ENCODE data around the gene C3orf52. TPM values are rescaled to one million over a fixed set of nuclear protein-coding genes. Genes with fewer than 3 reads are reported as not detected.

The C3orf52 gene
- total and polyA plus RNA-seq, 2 experiments from 2014 or later: 10.4 to 18.8 TPM

- Histone ChIP-seq H3K4me3 (no peak overlapping the region), H3K27ac (no peak overlapping the region), H3K4me1 (ENCODE audit: low read depth) (peaks cover 4% of the 10 kb centered on the region), H3K9me3 (ENCODE audit: low read depth) (no peaks in the 10 kb centered on the region), H3K27me3 (no peaks in the 10 kb centered on the region), H3K36me3 (no peaks in the 10 kb centered on the region)
- no peak for TF ChIP-seq CTCF (IDR thresholded peaks at IDR 0.05; ENCODE audit: low read depth, low read length)
- peak in 1 of 2 donors; percentile 34 for DNase-seq (ENCODE audit: low read depth in 1 of 2, low spot score in 1 of 2)
These were observed 15.7 kb downstream of the C3orf52 start for GRCh38 chr3:112101916-112102315.

- no peak for DNase-seq (ENCODE audit: low read depth in 1 of 2, low spot score in 1 of 2)
- H3K4me3 ChIP-seq: no peak overlapping the region
- no peaks in the 10 kb centered on the region for H3K27me3 ChIP-seq
- no peak for TF ChIP-seq CTCF (IDR thresholded peaks at IDR 0.05; ENCODE audit: low read depth, low read length)
- H3K27ac ChIP-seq: no peak overlapping the region
- peaks cover 4% of the 10 kb centered on the region for H3K4me1 ChIP-seq (ENCODE audit: low read depth)
- no peaks in the 10 kb centered on the region for H3K36me3 ChIP-seq
- no peaks in the 10 kb centered on the region for H3K9me3 ChIP-seq (ENCODE audit: low read depth)
These were observed 18.6 kb downstream of the C3orf52 start for GRCh38 chr3:112104774-112105173.

GRCh38 chr3:112109322-112109721, 23.1 kb downstream of the C3orf52 start:
- Histone ChIP-seq H3K36me3 (no peaks in the 10 kb centered on the region), H3K4me3 (no peak overlapping the region), H3K27me3 (no peaks in the 10 kb centered on the region), H3K4me1 (ENCODE audit: low read depth) (no peaks in the 10 kb centered on the region), H3K9me3 (ENCODE audit: low read depth) (no peaks in the 10 kb centered on the region), H3K27ac (no peak overlapping the region)
- no peak for DNase-seq (ENCODE audit: low read depth in 1 of 2, low spot score in 1 of 2)
- no peak for TF ChIP-seq CTCF (IDR thresholded peaks at IDR 0.05; ENCODE audit: low read depth, low read length)

GRCh38 chr3:112111785-112112402, 25.7 kb downstream of the C3orf52 start:
- DNase-seq (ENCODE audit: low read depth in 1 of 2, low spot score in 1 of 2): peak; percentile 80 to 85
- Histone ChIP-seq H3K36me3 (peaks cover 4% of the 10 kb centered on the region), H3K27ac (no peak overlapping the region), H3K27me3 (no peaks in the 10 kb centered on the region), H3K4me3 (no peak overlapping the region), H3K4me1 (ENCODE audit: low read depth) (peaks cover 10% of the 10 kb centered on the region), H3K9me3 (ENCODE audit: low read depth) (no peaks in the 10 kb centered on the region)
- TF ChIP-seq CTCF (IDR thresholded peaks at IDR 0.05; ENCODE audit: low read depth, low read length): peak; percentile 92

- no peak for DNase-seq (ENCODE audit: low read depth in 1 of 2, low spot score in 1 of 2)
These were observed 28.5 kb downstream of the C3orf52 start for GRCh38 chr3:112114576-112115160.

More at GRCh38 chr3:112114576-112115160, 28.5 kb downstream of the C3orf52 start:
- H3K9me3 ChIP-seq (ENCODE audit: low read depth): no peaks in the 10 kb centered on the region
- H3K36me3 ChIP-seq: peaks cover 6% of the 10 kb centered on the region
- H3K27ac ChIP-seq: no peak overlapping the region
- TF ChIP-seq CTCF (IDR thresholded peaks at IDR 0.05; ENCODE audit: low read depth, low read length): no peak
- peaks cover 10% of the 10 kb centered on the region for H3K4me1 ChIP-seq (ENCODE audit: low read depth)
- no peaks in the 10 kb centered on the region for H3K27me3 ChIP-seq
- H3K4me3 ChIP-seq: no peak overlapping the region
